GM19467 (cell line): ENCODE results near the gene ATP5F1B.
A peak's percentile ranks its signal among the peaks of the same experiment; 100 is the strongest.
"Not testable (repeated sequence)": the region's sequence is repeated elsewhere in the genome, so short reads cannot be mapped to it uniquely, and the experiment has no call there.

Experiments used
- ATAC-seq: cut with Tn5 transposase; IDR thresholded peaks from one replicate; pipeline ENCODE4 v1.9.1; 2021; ENCODE audit warnings: mild to moderate bottlenecking, moderate library complexity; ENCODE audit not compliant: unreplicated experiment

The ATP5F1B gene

DNA sequence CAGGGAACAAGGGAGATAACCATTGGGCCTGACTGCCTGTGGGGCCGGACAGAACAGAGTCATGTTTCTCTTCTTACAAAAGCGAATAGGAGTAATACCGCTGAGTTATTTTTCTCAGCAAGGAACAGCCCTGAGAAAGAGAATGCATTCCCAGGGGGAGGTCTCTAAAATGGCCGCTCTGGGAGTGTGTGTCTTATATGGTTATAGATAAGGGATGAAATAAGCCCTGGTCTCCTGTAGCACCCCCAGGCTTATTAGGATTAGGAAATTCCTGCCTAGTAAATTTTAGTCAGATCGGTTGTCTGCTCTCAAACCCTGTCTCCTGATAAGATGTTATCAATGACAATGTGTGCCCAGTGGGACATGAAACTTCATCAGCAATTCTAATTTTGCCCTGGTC, 8.0 kb upstream of the ATP5F1B start:
- ATAC-seq: not testable (repeated sequence)

DNA sequence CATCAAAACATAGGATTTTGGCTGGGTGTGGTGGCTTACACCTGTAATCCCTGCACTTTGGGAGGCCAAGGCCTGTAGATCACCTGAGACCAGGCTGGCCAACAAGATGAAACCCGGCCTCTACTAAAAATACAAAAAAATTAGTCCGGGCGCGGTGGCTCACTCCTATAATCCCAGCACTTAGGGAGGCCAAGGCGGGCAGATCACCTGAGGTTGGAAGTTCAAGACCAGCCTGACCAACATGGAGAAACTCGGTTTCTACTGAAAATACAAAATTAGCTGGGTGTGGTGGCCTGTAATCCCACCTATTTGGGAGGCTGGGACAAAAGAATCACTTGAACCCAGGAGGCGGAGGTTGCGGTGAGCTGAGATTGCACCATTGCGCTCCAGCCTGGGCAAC, 2.2 kb upstream of the ATP5F1B start:
- not testable (repeated sequence) for ATAC-seq

DNA sequence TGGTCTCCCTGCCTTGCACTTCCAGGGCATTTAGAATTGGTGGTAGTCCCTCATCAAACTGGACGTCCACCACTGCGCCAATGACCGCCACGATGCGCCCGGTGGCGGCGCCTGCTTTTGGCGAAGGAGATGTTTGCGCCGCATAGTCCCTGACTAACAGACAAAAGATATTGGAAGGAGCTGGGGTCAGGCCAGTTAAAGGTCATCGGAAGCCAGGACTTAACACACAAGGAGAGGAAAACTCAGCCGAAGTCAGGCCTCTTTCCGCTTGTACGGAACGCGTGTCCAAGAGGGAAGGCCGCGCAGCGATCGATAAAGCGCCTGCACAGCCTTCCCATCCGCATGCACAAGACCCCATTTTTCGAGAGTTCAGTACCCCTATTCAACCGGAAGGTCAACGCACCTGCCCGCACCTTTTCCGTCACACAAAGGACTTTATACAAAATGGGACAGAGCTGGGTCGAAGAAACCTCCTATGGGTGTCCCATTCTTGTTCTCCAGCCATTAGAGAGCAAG, 525 bp downstream of the ATP5F1B start:
- no peak for ATAC-seq

DNA sequence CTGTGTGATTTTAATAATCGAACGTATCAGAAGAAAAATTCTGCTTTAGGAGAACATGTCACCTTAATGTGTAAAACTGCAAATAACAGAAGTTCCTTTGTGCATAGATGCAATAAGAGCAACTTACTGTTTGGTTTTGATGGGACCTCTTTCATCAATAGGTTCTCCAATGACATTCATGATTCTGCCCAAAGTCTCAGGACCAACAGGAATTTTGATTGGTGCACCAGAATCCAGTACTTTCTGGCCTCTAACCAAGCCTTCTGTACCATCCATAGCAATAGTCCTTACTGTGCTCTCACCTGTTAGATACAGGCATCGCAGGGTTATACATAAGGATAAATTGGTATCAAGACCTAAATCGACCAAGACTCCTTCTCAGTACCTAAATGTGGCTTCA, 1.1 kb downstream of the ATP5F1B start:
- no peak for ATAC-seq

DNA sequence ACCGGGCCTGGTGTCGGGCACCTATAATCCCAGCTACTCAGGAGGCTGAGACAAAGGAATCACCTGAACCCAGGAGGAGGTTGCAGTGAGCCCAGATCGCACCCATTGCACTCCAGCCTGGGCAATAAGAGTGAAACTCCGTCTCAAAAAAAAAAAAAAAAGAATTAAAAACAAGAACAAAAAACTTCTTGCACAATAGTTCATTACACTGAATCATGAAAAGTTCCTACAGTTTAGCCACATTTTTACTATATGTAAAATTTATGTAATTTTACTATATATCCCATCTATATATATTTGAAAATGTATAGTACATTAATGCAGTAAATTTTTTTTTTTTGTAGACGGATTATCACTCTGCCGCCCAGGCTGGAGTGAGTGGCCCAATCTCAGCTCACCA, 4.6 kb downstream of the ATP5F1B start:
- no peak for ATAC-seq

DNA sequence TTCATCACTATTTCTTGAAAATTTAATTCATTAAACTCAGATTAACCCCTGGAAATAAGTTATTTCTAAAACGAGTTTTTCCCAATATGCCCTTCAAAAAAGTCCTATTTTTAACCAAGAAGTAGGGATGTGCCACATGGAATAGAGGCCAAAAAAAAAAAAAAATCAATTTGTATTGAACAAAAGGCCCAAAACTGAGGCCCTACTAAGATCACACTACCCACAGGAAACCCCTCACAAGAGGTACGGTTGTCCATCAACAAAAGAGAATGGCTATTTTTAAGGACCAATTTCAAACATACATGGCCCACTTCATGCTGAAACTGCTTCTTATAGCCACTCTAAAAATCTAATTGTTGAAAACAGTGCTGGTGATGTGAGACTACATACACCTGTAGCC, 8.2 kb downstream of the ATP5F1B start:
- no peak for ATAC-seq

DNA sequence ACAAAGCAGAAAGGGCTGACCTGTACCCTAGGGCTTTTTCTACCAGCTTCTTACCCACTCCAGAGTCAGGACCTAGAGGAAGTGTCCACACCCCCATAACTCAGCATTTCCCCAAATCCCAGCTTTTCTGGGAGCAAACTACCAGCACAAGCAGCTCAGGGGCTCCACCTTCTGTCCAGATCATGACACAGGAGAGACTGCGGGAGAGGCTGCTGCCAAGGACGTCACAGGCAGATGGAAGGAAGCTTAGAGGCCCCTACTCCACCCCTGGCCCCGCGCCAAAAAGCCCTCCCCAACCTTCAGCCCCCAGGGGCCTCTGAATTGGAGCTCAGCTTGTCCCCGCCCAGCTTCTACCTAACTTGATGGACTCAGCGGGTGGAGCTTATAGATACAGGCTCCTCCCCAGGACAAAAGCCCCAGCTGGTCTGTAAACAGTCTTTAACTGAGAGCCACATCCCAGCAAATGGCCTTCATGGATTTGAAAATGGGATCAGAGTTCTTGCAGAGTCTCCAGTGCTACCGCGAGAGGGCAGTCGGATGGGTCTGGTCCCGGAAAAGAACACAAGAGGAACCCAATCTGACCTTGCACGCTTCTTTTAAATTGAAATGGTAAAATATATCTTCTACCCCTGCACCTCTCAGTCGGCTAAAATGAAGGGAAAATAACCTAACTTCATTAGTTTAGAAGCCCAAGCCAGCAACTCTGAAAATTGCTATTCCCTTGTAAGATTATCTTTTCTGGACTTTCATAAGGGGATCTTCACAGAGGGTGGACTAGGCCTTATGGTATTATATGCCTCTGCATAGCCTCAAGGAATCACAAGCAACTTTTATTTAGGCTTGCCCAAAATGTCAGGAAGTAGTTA, 8.9 kb downstream of the ATP5F1B start:
- ATAC-seq: peak; percentile 48

DNA sequence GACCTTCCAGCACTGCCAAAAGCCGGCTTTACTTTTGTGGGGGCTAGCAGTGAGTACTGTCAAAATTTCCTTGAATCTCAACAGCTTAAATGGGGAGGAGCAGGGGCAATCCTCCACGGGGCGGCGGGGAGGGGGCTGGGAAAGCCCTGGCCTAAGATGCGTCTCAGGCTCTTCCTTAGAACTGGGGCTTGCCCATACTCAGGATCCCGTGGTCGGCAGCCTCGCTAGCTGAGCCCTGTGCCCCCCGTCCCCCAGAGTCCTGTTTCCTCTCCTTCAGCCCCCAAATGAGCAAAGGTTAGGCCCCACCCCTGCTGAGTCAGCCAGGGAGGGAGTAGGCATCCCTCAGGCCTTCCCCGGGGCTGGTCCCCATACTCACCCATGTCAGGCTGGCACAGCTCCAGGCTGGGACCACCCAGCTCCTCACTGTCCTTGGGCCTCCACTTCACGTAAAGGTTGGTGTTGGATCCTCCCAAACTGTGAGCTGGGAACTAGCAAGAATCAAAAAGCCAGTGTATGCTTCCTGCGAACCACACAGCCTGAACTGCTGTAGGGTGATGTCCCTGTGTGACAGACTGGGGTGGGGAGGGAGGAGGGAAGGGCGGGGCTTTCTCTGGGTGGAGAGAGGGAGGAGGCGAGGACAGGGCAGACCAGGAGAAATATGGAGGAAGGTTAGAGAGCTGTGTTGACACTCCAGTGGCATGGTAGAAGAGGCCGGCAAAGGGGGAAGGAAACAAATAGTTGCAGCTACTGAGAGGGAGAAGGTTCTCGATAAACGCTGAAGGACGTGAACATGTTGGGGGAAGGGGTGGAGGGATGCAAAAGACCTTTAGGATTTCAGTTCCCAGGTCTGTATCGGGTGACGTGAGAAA, 9.7 kb downstream of the ATP5F1B start:
- peak; percentile 40 for ATAC-seq

DNA sequence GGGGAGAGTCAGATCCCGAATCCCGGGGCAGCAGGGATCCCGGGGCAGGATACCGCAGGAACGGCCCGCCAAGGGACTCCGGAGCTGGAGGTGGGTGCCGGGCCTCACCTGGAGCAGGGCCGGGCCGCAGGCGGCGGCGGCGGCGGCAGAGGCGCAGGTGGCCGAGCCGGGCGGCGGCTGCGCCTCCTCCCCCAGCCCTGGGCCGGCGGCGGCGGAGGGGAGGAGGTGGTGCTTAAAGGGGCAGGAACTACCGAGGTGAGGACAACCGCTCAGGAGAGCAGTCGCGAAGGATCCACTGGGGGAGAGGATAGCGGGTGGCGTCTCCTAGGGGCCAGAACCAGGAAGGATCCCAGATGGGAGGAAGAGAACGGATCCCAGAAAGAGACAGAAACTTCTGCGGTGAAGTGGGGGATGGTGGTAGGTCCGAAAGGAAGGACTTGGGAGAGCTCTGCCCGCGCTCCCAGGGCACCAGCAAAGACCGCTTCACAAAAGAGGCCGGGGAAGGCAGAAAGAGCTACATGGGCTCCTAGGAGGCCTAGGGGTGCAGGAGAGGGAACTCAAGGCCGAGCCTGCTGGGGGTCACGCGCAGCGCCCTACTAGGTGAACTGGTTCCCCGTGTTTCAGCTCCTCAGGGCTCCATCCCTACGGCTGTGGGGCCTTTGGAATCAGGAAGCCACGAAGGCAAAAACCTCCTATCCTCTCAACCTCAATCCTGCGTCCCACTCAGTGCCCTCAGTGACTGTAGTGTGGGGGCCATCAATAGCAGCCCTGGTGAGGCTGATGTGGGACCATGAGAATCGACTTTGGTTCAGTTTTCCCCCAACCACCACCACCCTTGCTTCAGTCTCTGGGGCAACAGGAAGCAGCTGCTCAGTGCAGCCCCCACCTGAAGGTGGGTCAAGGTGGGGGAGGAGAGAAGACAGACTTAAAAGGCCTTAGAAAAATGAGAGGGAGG, 10.7 kb downstream of the ATP5F1B start:
- peak; percentile 32 for ATAC-seq

DNA sequence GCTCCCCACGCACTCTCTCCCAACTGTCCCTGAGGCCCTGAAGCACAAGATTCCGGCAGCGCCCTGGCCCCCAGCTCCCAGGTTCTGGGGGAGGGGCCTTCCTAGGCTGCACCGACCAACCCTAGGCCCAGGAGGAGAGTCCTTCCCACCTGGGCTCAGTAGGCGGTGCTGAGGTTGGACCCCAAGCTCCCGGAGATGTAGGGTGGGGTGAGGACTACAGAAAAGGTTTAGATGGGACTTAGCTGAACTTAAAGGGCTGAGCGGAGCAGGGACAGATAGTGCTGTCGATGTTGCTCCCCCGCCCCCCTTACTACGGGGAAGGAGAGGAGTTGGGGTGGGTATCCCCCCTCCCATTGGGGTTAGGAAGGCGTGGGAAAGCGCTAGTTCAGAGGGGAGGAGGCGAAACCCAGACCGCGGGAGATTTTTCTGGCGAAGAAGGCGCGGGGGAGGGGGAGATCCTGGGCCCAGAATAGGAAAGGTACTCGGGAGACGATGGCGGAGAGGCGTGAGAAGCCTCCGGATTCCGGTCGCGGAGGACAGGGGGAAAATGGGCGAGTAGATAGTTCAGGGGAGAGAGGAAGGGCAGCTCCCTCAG, 11.4 kb downstream of the ATP5F1B start:
- no peak for ATAC-seq

DNA sequence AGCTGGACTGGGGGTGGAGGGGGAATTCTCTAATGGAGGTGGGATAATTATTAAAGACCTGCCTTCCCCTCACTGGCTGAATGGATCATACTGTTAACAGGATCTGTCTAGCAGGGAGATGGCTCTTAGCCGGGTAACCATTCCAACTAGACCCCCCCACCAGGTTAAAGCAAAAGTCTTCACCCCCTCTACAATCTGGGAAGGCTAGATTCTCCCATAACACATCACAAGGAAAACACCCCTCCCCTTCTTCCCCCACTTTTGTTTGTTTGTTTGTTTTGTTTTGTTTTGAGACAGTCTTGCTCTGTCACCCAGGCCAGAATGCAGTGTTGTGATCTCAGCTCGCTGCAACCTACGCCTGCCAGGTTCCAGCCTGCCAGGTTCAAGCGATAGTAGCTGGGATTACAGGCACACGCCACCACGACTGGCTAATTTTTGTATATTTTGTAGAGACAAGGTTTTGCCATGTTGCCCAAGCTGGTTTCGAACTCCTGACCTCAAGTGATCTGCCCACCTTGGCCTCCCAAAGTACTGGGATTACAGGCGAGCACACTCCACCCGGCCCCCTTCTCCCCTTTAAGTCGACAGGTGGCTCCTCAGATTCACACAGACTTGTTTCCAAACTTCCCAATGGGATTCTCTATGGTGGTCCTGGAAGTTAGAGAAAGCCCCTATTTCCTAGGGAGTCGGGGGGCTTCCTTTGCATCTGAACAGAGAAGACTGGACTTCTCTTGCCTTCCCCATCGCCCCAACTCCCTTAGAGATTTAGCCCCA, 12.1 kb downstream of the ATP5F1B start:
- no peak for ATAC-seq

DNA sequence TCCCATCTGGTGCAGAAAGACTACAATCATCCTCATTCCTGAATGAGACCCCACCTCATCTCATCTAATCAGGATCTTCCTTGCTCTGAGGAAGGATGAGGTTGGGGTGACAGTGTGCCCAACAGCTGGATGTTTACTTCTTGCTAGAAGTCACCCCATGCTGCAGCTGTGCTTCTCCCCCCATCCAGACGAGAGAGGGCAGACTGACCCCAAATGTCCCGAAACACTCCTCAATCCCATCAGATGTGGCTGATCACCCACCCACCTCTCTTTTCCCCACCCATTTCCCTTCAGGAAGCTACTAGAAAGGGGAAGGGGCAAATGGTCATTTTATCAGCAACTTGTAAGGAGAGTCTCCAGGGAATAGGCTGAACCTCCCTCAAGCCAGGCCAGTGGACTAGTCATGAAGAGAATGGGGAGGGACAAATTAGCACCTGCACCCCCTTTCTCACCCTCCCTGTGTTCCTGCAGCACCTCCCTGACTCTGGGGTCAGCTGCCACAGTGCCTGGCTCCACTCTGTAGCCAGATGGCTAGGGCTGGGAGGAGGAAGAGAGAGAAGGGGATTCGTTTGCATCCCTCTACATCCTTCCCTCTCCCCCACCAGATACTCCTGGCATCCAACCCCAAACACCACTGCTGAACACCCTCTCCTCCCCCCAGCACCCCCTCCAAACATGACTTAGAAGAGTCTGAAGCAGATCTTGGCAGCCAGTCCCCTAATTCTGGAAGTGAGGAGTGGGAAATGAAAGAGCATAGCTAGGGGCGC, 12.9 kb downstream of the ATP5F1B start:
- no peak for ATAC-seq

DNA sequence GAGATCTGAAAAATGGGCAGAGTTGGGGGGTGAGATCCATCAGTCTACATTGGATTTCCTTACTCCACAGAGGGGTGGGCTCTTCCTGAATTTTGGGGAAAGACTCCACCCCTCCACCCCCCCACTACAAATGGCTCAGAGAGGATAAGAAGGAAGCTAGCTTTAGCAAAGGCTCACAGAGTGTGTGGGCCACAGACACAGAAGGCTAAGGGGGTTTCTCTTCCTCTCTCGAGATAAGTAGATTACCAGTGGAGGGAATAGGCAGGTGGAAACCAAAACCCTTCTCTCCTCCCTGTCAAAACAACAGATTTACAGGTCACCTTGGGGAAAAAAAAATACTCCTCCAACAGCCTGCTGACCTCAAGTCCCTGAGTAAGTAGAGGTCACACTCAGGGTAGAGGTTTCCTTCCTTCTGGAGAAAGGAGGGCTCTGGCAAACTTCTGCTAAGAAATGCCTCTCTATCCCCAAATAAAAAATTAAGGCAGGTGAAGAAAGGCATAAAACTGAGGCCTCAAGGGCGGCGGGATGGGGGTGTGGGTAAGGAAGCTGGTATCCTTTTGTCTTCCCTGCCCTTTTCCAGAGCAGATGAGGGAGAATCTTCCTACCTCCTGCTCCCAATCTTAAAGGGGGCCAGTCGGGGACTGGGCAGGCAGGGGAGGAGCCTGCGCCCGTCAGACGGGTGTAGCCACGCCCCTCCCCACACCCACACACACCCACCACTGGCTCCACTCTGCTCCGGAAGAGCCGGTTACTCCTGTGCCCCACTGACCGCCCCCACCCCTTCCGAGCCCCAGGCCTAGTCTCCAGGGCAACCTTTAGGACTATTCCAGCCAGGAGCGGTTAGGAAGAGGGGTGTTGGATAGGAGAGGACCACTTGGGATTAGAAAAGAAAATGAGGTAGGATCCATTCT, 13.7 kb downstream of the ATP5F1B start:
- ATAC-seq: no peak

DNA sequence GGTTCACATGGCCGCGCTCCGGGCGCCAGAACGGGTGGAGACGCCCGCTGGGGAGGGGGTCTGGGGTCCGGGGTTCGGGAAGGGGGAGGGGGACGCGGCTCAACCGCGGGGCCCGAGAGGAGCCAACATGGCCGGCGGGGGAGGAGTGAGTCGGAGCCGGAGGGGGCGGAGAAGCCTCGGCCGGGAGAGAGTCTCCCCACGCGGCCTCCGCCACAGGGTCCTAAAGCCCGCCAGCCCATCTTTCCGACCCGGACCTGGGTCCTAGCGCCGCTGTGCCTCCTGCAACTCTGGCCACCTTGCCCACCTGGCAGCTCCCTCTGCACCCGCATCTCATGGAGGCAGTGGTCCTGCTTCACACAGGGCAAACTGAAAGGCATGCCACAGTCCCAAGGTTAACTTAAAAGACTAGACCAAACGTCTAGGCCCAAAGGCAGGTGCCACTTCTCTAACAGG, 15.6 kb downstream of the ATP5F1B start, which contains the start of gene BAZ2A:
BAZ2A (minus strand) TSS at position 147 of the 453 bp plus-strand sequence. CDS start 12,796 bp downstream, outside the sequence.
- peak; percentile 41 for ATAC-seq

DNA sequence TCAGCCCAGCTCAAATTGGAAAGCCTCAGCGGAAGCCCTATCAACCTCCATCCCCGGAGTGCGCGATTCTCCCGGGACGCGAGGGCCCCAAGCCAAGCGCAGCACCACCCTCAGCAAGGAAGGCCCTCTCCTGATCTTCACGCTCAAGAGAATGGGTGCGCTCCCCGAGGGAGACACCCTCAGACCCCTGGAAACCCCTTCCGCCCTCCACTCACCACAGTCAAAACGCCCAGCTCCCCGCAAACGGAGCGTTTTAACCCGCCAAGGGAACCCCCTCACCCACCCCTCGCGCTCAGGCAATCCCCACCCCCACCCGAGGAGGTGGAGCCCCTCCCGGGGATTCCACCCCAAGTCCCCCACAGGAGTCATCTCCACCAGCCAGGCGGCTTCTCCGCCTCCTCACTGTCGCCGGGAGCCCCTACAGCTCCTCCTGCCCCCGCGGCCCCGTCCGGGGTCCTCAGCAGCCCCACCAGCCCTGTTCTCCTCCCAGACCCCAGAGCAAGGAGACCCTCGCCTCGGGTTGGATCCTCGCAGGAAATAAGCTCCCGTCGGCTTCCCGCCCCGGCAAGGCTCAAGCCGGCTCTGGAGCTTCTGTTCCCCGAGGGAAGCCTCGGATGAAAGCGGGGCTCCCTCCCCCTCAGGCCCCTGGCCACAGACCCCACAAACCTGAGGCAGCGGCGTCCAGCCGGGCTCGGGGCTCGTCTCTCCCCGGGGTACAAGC, 16.2 kb downstream of the ATP5F1B start:
- no peak for ATAC-seq

DNA sequence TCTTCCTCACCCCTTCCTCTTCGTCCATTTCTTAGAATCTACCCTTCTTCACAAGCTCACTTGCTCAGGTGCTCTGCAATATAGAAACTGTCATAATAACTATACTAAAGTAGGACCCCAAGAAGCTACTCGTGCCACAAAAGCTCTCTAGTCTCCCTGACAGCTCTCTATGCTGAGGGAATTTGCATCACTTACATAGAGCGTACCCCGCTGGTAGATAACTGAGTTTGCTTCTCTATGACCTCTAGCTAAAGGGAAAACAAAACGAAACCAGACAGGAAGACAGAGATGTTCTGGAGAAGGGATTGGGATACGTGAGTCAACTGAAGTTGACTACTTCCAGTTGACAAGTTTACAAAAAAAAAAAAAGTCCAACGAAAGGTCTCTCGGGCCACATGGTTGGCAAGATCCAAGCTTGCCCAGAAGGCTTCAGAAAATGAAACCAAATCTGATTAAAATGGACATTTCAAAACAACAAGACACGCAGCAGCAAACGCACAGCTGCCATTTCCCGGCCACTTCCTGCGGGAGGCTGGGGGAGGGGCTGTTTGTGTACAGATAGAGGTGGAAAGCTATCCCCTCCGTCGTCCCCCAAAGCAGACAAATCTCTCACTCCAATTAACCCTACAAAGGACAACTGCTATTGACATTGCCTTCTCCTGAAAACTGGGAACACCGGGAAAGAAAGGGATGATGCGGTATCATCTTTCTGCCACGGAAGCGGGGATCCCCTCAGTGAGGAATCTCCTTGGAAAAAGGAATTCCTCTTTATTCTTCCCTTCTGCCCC, 16.9 kb downstream of the ATP5F1B start:
- ATAC-seq: peak; percentile 32
